IPS-15b (cell line): ENCODE results near the gene DPP10.
"Not testable (repeated sequence)": the region's sequence is repeated elsewhere in the genome, so short reads cannot be mapped to it uniquely, and the experiment has no call there.

Experiments used
- H3K27me3 ChIP-seq: one replicate; pipeline ENCODE4 v1.6.1; 2013; ENCODE audit warnings: low read length; ENCODE audit not compliant: control insufficient read depth, insufficient read depth
- H3K36me3 ChIP-seq: one replicate; pipeline ENCODE4 v1.6.1; 2013; ENCODE audit warnings: low read length; ENCODE audit not compliant: control insufficient read depth, insufficient read depth
- H3K4me1 ChIP-seq: one replicate; pipeline ENCODE4 v1.6.1; 2013; ENCODE audit warnings: mild to moderate bottlenecking, low read length; ENCODE audit not compliant: control insufficient read depth, insufficient read depth
- H3K4me3 ChIP-seq: one replicate; pipeline ENCODE4 v1.5.1; 2013; ENCODE audit warnings: low read depth, low read length
- H3K9ac ChIP-seq: one replicate; pipeline ENCODE4 v1.6.1; 2013; ENCODE audit warnings: low read depth, mild to moderate bottlenecking, low read length
- H3K9me3 ChIP-seq: one replicate; pipeline ENCODE4 v1.6.1; 2013; ENCODE audit warnings: mild to moderate bottlenecking, low read length; ENCODE audit not compliant: control insufficient read depth, insufficient read depth

DPP10 gene

DNA sequence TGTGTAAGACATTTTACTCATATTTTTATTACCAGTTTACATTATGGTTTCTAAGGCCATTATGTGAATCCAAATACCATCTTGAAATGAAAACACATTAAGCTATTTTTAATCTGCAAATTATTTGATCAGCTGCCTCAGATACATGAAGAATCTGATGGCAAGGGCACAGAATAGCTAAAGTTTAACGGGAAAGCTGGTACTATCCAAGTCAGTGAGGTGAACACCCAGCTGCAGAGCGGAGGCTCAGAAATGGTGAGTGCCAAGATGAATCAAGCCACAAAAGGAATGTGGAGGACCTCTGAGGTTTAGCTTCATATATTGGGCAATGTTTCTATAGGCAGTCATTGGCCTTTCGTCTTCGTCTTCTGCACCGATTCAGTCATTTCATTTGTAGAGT, 75.1 kb downstream of the DPP10 start:
- Histone ChIP-seq H3K9ac (no peak overlapping the region), H3K4me1 (peaks cover 6% of the 10 kb centered on the region), H3K36me3 (no peaks in the 10 kb centered on the region), H3K4me3 (no peak overlapping the region), H3K27me3 (no peaks in the 10 kb centered on the region), H3K9me3 (no peaks in the 10 kb centered on the region)

DNA sequence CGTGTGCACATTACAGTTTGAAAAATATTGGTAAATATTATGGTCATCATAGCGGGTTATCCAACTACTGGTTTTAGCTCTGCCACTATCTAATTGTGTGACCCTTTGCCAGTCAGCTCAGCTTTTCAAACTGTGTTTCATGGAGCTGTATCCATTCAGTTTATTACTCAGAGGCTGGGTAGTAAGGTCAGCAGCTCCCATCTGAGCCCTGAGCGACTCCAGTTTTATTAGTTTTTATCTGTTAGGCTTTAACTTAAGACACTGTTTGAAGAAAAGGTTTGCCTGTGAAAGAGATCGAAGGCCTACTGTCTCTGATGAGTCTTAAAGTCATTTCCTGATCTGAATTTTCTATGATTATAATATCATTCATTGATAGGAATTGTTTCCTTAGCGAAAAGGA, 76.3 kb downstream of the DPP10 start:
- no peaks in the 10 kb centered on the region for H3K36me3 ChIP-seq
- no peak overlapping the region for H3K9ac ChIP-seq
- no peaks in the 10 kb centered on the region for H3K9me3 ChIP-seq
- no peaks in the 10 kb centered on the region for H3K27me3 ChIP-seq
- H3K4me1 ChIP-seq = peaks cover 6% of the 10 kb centered on the region
- no peak overlapping the region for H3K4me3 ChIP-seq

DNA sequence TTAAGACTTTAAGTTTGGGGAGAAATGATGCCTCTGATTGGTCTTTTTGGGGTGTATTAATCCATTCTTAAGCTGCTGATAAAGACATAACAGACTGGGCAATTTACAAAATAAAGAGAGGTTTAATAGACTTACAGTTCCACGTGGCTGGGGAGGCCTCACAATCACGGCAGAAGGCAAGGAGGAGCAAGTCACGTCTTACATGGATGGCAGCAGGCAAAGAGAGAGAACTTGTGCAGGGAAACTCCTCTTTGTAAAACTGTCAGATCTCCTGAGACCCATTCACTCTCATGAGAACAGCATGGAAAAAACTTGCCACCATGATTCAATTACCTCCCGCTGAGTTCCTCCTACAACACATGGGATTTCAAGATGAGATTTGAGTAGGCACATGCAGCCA, 80.2 kb downstream of the DPP10 start:
- not testable (repeated sequence) for H3K36me3 ChIP-seq, H3K9ac ChIP-seq, H3K27me3 ChIP-seq, H3K4me1 ChIP-seq, H3K4me3 ChIP-seq, H3K9me3 ChIP-seq

DNA sequence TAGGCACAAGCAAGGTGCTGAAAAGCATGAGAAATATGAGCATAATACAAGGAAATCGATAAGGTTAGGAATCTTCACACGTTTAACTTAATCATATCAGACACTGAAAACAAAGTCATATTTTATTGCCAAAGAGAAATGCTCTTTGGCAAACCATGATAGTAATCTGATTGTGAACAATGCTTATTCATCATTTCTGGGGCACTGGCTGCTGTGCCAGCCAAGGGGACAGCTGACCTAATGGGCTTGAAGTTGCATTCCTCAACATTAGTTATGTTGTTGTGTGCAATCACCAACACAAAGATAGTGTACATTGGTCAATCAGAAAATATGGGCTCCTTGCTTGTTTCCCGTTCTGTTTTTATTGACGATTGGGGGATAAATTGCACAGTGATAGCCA, 83.5 kb downstream of the DPP10 start:
- Histone ChIP-seq H3K9ac (no peak overlapping the region), H3K9me3 (no peaks in the 10 kb centered on the region), H3K4me3 (no peak overlapping the region), H3K4me1 (no peaks in the 10 kb centered on the region), H3K27me3 (no peaks in the 10 kb centered on the region), H3K36me3 (no peaks in the 10 kb centered on the region)

DNA sequence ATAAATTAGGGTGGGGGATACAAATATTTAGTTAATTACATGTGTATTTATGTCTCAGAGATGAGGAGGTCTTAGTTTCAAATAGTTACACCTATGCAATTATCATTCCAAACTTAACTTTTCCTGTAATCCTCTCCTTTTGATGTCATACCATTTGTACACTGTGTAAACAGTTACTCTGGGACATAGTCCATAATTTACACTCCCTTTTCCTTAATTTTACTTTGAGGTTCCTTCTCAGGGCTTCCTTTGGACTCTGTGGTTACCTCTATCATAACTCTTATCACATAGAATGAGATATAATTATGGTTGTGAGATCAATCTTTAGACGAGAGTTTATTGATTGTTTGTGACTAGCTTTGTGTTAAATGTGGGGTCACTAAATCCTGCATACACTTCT, 84.4 kb downstream of the DPP10 start:
- Histone ChIP-seq H3K36me3 (no peaks in the 10 kb centered on the region), H3K4me3 (no peak overlapping the region), H3K9ac (no peak overlapping the region), H3K4me1 (no peaks in the 10 kb centered on the region), H3K27me3 (no peaks in the 10 kb centered on the region), H3K9me3 (no peaks in the 10 kb centered on the region)

DNA sequence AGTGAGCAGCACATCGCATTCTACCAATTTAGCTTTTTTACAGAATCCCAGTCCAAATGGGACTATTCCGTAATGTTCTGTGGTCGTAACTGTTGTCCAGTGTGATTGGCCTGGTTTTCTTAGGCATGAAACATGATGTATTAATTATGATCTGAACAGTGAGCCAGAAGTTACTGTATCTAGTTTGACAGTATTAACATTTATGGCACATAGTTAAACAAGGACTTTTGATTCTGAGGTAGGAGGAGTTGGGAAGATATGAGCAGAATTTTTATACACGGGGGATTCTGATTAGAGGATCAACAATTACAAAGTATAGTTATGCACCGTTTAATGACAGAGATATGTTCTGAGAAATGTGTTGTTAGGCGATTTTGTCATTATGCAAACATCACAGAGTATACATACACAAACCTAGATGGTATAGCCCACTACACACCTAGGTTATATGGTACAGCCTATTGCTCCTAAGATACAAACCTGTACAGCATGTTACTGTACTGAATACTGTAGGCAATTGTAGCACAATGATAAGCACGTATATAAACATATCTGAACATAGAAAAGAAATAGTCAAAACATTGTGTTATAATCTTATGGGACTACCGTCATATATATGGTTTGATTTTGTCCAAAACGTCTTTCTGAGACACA, 85.0 kb downstream of the DPP10 start:
- no peaks in the 10 kb centered on the region for H3K36me3 ChIP-seq
- no peak overlapping the region for H3K9ac ChIP-seq
- H3K4me3 ChIP-seq = no peak overlapping the region
- no peaks in the 10 kb centered on the region for H3K4me1 ChIP-seq
- no peaks in the 10 kb centered on the region for H3K9me3 ChIP-seq
- H3K27me3 ChIP-seq = no peaks in the 10 kb centered on the region

DNA sequence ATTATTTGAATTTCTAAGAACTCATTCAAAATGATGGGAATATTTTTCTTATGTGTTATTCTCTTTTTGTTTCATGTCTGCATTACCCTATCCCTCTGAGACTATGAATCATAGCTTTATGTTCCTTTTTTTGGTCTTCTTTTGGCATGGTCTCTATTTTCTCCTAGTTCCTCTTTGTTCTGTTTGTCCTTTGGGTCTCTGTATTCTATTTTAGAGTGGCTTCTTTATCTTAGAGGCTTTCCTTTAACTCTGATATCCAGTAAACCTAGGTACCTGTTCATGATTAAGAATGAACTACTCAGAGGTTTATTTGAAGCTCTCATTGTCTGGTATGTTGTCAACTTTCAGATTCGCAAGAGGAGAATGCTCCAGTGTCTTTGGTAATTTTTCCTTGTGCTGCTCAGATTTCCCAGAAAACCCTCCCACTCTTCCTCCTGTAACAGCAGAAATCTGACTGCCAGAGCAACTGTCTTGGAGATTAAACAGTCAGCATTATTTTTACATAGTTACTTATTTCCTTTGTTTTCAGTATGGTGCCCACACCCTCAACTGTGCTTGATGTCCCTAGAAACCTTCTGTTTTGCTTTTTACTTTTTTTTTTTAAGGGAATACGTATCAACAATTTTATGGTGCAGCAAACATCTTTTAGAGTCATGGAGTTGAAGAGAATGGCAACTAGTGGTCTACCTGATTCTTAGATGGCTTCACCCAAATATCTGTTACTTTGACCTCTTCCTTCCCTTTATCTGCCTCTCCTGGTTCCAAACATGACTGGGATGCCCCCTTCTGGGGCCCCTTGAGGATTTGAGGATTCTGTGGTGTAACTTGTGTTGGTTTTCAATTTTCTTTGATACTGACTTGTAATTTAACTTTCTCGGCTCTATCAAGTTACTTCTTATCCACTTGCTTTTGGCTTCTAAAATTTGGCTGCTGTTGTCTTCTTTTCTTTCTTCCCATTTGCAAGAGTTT, 92.0 kb downstream of the DPP10 start:
- no peaks in the 10 kb centered on the region for H3K4me1 ChIP-seq
- H3K9ac ChIP-seq = no peak overlapping the region
- H3K9me3 ChIP-seq = no peaks in the 10 kb centered on the region
- no peak overlapping the region for H3K4me3 ChIP-seq
- H3K27me3 ChIP-seq = no peaks in the 10 kb centered on the region
- no peaks in the 10 kb centered on the region for H3K36me3 ChIP-seq

DNA sequence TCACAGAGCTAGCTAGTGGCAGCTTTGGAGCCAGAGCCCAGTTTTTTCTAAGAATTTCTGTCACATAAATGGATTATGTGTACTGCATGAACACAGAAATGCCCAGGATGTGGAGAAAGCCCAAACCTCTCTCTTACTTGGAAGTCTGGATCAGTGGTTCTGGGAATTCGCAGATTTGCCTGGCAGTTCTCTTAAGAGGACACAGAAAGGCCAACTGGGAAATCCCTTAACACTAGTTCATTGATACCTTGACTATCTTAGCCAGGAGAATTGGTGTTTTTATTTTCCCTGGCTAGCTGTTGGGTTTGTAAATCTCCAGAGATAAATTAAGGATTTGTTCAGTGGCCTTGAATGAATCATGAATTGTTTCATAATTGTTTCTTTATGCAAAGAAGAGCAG, 95.3 kb downstream of the DPP10 start:
- no peaks in the 10 kb centered on the region for H3K36me3 ChIP-seq
- H3K27me3 ChIP-seq = no peaks in the 10 kb centered on the region
- H3K4me1 ChIP-seq = no peaks in the 10 kb centered on the region
- H3K4me3 ChIP-seq = no peak overlapping the region
- H3K9me3 ChIP-seq = no peaks in the 10 kb centered on the region
- H3K9ac ChIP-seq = no peak overlapping the region

DNA sequence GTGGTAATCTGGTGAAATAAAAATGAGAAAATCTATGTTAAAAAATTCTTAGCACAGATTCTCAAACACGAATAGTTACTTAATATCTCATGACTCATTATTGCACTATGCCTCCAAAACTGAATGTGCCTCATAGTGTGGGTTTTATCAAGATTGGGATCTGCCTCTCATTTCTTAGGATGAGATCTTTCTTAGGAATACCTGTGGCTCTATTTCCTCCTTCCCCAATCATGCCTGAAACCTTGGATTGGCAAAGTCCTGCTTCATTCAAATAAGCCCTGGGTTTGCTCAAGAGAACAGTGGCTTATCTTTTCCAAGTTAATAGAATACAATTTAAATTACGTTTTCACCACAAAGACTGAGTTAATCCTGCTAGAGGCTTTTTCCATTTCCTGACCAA, 100.3 kb downstream of the DPP10 start:
- Histone ChIP-seq H3K9me3 (no peaks in the 10 kb centered on the region), H3K36me3 (no peaks in the 10 kb centered on the region), H3K9ac (no peak overlapping the region), H3K27me3 (no peaks in the 10 kb centered on the region), H3K4me3 (no peak overlapping the region), H3K4me1 (no peaks in the 10 kb centered on the region)

DNA sequence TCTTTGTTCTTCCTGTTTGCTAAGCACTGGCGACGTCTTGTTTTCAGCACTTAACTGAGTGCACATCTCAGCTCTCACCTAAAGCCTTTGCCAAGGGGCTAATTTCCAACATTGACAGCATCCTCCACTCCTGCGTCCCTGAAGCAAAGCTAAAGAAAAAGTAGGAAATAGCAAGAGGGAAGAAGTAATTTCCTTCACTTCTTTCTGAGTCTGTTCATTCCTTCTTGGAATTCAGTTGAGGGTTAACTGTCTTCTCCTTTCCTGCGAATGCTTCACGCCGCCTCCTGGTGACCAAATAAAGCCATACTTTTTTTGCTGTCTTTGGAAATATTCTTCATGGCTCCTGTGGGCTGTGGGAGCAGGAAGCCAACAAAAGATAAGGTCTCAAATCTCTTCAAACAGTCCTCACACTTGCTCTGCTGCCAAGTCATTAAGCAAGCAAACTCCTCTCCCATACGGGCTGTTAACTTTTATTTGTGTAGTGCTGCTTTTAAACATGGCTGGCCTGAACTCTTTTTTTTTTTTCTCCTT, 100.9 kb downstream of the DPP10 start:
- H3K9me3 ChIP-seq = no peaks in the 10 kb centered on the region
- no peak overlapping the region for H3K4me3 ChIP-seq
- no peak overlapping the region for H3K9ac ChIP-seq
- H3K27me3 ChIP-seq = no peaks in the 10 kb centered on the region
- H3K4me1 ChIP-seq = no peaks in the 10 kb centered on the region
- H3K36me3 ChIP-seq = no peaks in the 10 kb centered on the region

DNA sequence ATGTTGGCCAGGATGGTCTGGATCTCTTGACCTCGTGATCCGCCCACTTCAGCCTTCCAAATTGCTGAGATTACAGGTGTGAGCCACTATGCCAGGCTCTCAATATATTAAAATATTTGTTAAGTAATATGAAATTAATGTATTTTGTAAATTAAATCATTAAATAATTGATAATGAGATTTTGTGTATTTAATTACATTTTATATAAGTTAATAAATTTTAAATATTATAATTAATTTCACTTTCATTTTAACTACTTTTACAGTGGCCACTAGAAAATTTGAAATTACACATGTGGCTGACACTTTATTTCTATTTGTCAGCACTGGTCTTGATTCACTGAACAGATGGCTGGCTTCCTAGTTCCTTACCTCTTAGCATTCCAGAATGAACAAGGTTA, 102.6 kb downstream of the DPP10 start:
- Histone ChIP-seq H3K4me1 (no peaks in the 10 kb centered on the region), H3K4me3 (no peak overlapping the region), H3K9me3 (no peaks in the 10 kb centered on the region), H3K27me3 (no peaks in the 10 kb centered on the region), H3K36me3 (no peaks in the 10 kb centered on the region), H3K9ac (no peak overlapping the region)

DNA sequence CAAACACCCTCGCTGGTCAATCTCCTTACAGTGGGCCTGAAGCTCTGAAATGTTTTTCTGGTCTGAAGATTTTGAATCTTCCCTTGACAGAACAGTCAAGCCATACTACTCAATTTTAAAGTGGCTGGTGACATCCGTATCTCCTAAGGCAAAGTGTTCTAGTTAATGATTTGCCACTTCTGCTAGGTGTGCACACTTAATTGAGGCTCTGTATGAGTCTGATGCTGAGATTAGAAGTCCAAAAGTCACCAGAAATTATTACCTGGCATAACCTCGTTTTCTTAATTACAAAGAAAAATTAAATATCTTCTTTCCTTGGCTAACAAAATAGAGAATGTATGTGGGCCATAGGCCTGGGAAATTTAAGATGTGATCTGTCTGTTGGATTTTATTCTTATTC, 104.1 kb downstream of the DPP10 start:
- H3K36me3 ChIP-seq = no peaks in the 10 kb centered on the region
- H3K9me3 ChIP-seq = no peaks in the 10 kb centered on the region
- peaks cover under 1% of the 10 kb centered on the region for H3K4me1 ChIP-seq
- no peaks in the 10 kb centered on the region for H3K27me3 ChIP-seq
- no peak overlapping the region for H3K9ac ChIP-seq
- H3K4me3 ChIP-seq = no peak overlapping the region
